GM18909 (cell line): ENCODE data around the gene SLC25A1.

ENCODE experiments used
- ATAC-seq: cut with Tn5 transposase; IDR thresholded peaks from one replicate; pipeline ENCODE4 v1.9.1; 2021; ENCODE audit warnings: mild to moderate bottlenecking; ENCODE audit not compliant: unreplicated experiment, poor library complexity

Gene SLC25A1

GRCh38 chr22:19182472-19183157 lies 4.1 kb upstream of the SLC25A1 start:
- no peak for ATAC-seq

GRCh38 chr22:19181786-19182471 lies 3.4 kb upstream of the SLC25A1 start:
- no peak for ATAC-seq

GRCh38 chr22:19180740-19181410 lies 2.3 kb upstream of the SLC25A1 start:
- no peak for ATAC-seq

GRCh38 chr22:19180234-19180633 lies 1.7 kb upstream of the SLC25A1 start:
- ATAC-seq, result no peak

GRCh38 chr22:19179497-19180048 lies 1.0 kb upstream of the SLC25A1 start:
- ATAC-seq, result peak; percentile 44

GRCh38 chr22:19178065-19178656 lies 375 bp downstream of the SLC25A1 start:
- peak; percentile 39 for ATAC-seq

- no peak for ATAC-seq
Observed at GRCh38 chr22:19177164-19178064, 1.1 kb downstream of the SLC25A1 start.

- ATAC-seq, result no peak
Observed at GRCh38 chr22:19176732-19177131, 1.8 kb downstream of the SLC25A1 start.

- ATAC-seq, result no peak
Observed at GRCh38 chr22:19176175-19176643, 2.3 kb downstream of the SLC25A1 start.

- no peak for ATAC-seq
Observed at GRCh38 chr22:19175602-19176174, 2.8 kb downstream of the SLC25A1 start.

- ATAC-seq, result no peak
Observed at GRCh38 chr22:19175026-19175601, 3.4 kb downstream of the SLC25A1 start.

GRCh38 chr22:19174106-19175025 lies 4.2 kb downstream of the SLC25A1 start:
- ATAC-seq, result no peak

GRCh38 chr22:19173047-19174035 lies 5.2 kb downstream of the SLC25A1 start:
- ATAC-seq, result no peak

- ATAC-seq, result no peak
Observed at GRCh38 chr22:19172213-19173046, 6.1 kb downstream of the SLC25A1 start.

GRCh38 chr22:19169947-19170318 lies 8.6 kb downstream of the SLC25A1 start:
- ATAC-seq, result no peak
